Measurements from ENCODE around the gene SLC2A1. TPM values are rescaled to one million over a fixed set of nuclear protein-coding genes. Genes with fewer than 3 reads are reported as not detected.

The SLC2A1 gene
- total RNA-seq, 1 donor from 2014 or later, result 236 TPM

- no peaks in the 10 kb centered on the region for H3K9me3 Mint-ChIP-seq (ENCODE audit: unreplicated experiment)
- DNase-seq (ENCODE audit: extremely low spot score, unreplicated experiment), result no peak
- H3K36me3 Mint-ChIP-seq (ENCODE audit: unreplicated experiment), result peaks cover 10% of the 10 kb centered on the region
- no peaks in the 10 kb centered on the region for H3K27me3 Mint-ChIP-seq (ENCODE audit: unreplicated experiment)
- H3K4me1 Mint-ChIP-seq (ENCODE audit: unreplicated experiment), result peaks cover 44% of the 10 kb centered on the region
- no peak for TF ChIP-seq CTCF (IDR thresholded peaks at IDR 0.05)
- H3K27ac Mint-ChIP-seq (ENCODE audit: unreplicated experiment), result no peak overlapping the region
- H3K4me3 Mint-ChIP-seq (ENCODE audit: unreplicated experiment), result no peak overlapping the region
These were observed 17.0 kb upstream of the SLC2A1 start for GRCh38 chr1:42975561-42976225.

- Mint-ChIP-seq H3K36me3 (ENCODE audit: unreplicated experiment) (peaks cover 10% of the 10 kb centered on the region), H3K27ac (ENCODE audit: unreplicated experiment) (peak overlapping the region; percentile 43), H3K27me3 (ENCODE audit: unreplicated experiment) (no peaks in the 10 kb centered on the region), H3K4me1 (ENCODE audit: unreplicated experiment) (peaks cover 42% of the 10 kb centered on the region), H3K4me3 (ENCODE audit: unreplicated experiment) (no peak overlapping the region), H3K9me3 (ENCODE audit: unreplicated experiment) (no peaks in the 10 kb centered on the region)
- TF ChIP-seq CTCF (IDR thresholded peaks at IDR 0.05), result no peak
- no peak for DNase-seq (ENCODE audit: extremely low spot score, unreplicated experiment)
These were observed 16.2 kb upstream of the SLC2A1 start for GRCh38 chr1:42974767-42975437.

- no peak for DNase-seq (ENCODE audit: extremely low spot score, unreplicated experiment)
- TF ChIP-seq CTCF (IDR thresholded peaks at IDR 0.05), result no peak
- H3K27ac Mint-ChIP-seq (ENCODE audit: unreplicated experiment), result no peak overlapping the region
- H3K36me3 Mint-ChIP-seq (ENCODE audit: unreplicated experiment), result peaks cover 10% of the 10 kb centered on the region
- no peaks in the 10 kb centered on the region for H3K9me3 Mint-ChIP-seq (ENCODE audit: unreplicated experiment)
- H3K4me3 Mint-ChIP-seq (ENCODE audit: unreplicated experiment), result no peak overlapping the region
- H3K4me1 Mint-ChIP-seq (ENCODE audit: unreplicated experiment), result peaks cover 32% of the 10 kb centered on the region
- no peaks in the 10 kb centered on the region for H3K27me3 Mint-ChIP-seq (ENCODE audit: unreplicated experiment)
These were observed 15.1 kb upstream of the SLC2A1 start for GRCh38 chr1:42973799-42974198.

- no peak overlapping the region for H3K27ac Mint-ChIP-seq (ENCODE audit: unreplicated experiment)
- no peaks in the 10 kb centered on the region for H3K27me3 Mint-ChIP-seq (ENCODE audit: unreplicated experiment)
These were observed 14.6 kb upstream of the SLC2A1 start for GRCh38 chr1:42973286-42973685.

More at GRCh38 chr1:42973286-42973685, 14.6 kb upstream of the SLC2A1 start:
- peaks cover 10% of the 10 kb centered on the region for H3K36me3 Mint-ChIP-seq (ENCODE audit: unreplicated experiment)
- no peak for DNase-seq (ENCODE audit: extremely low spot score, unreplicated experiment)
- H3K4me3 Mint-ChIP-seq (ENCODE audit: unreplicated experiment), result no peak overlapping the region
- H3K9me3 Mint-ChIP-seq (ENCODE audit: unreplicated experiment), result no peaks in the 10 kb centered on the region
- peaks cover 27% of the 10 kb centered on the region for H3K4me1 Mint-ChIP-seq (ENCODE audit: unreplicated experiment)
- no peak for TF ChIP-seq CTCF (IDR thresholded peaks at IDR 0.05)
